Stimulated activated naive CD8-positive, alpha-beta T cell treated with anti-CD3 and anti-CD28 coated beads, Interleukin-15, Interleukin-2, amounts not matched to agents 100 ng/mL and 50 ng/mL, for 24 hours (primary cell): ENCODE data around the gene YPEL2.

Source experiments
- H3K27ac Mint-ChIP-seq: one replicate; pipeline ENCODE4 v1.8.0; 2021; ENCODE audit warnings: mild to moderate bottlenecking, mixed read lengths
- H3K27me3 Mint-ChIP-seq: one replicate; pipeline ENCODE4 v1.8.0; 2021; ENCODE audit warnings: mixed read lengths
- H3K36me3 Mint-ChIP-seq: one replicate; pipeline ENCODE4 v1.8.0; 2021; ENCODE audit warnings: low read depth, mixed read lengths
- H3K4me1 Mint-ChIP-seq: one replicate; pipeline ENCODE4 v1.8.0; 2021; ENCODE audit warnings: low read depth, mixed read lengths
- H3K4me3 Mint-ChIP-seq: one replicate; pipeline ENCODE4 v1.8.0; 2021; ENCODE audit warnings: mild to moderate bottlenecking, mixed read lengths
- H3K9me3 Mint-ChIP-seq: one replicate; pipeline ENCODE4 v1.8.0; 2021; ENCODE audit warnings: mixed read lengths

Gene YPEL2

GRCh38 chr17:59431601-59432000 lies 100.1 kb downstream of the YPEL2 start:
- H3K9me3 Mint-ChIP-seq: peaks cover 5% of the 10 kb centered on the region
- no peak overlapping the region for H3K4me3 Mint-ChIP-seq
- peaks cover 39% of the 10 kb centered on the region for H3K4me1 Mint-ChIP-seq
- H3K27ac Mint-ChIP-seq: no peak overlapping the region
- H3K36me3 Mint-ChIP-seq: no peaks in the 10 kb centered on the region
- H3K27me3 Mint-ChIP-seq: no peaks in the 10 kb centered on the region

GRCh38 chr17:59432657-59433056 lies 101.2 kb downstream of the YPEL2 start:
- Mint-ChIP-seq H3K4me3 (no peak overlapping the region), H3K4me1 (peaks cover 34% of the 10 kb centered on the region), H3K27ac (no peak overlapping the region), H3K27me3 (no peaks in the 10 kb centered on the region), H3K36me3 (no peaks in the 10 kb centered on the region), H3K9me3 (peaks cover 5% of the 10 kb centered on the region)

- Mint-ChIP-seq H3K27me3 (no peaks in the 10 kb centered on the region), H3K9me3 (peaks cover 5% of the 10 kb centered on the region), H3K36me3 (no peaks in the 10 kb centered on the region), H3K4me3 (no peak overlapping the region), H3K27ac (no peak overlapping the region), H3K4me1 (peaks cover 37% of the 10 kb centered on the region)
Measured at GRCh38 chr17:59433586-59433985, 102.1 kb downstream of the YPEL2 start.

- H3K27ac Mint-ChIP-seq: peak overlapping the region; percentile 10
Measured at GRCh38 chr17:59434429-59434828, 103.0 kb downstream of the YPEL2 start.

GRCh38 chr17:59435238-59435637 lies 103.8 kb downstream of the YPEL2 start:
- Mint-ChIP-seq H3K9me3 (peaks cover 5% of the 10 kb centered on the region), H3K4me3 (peak overlapping the region; percentile 38), H3K27me3 (no peaks in the 10 kb centered on the region), H3K27ac (peak overlapping the region; percentile 67), H3K4me1 (peaks cover 53% of the 10 kb centered on the region), H3K36me3 (no peaks in the 10 kb centered on the region)

More at GRCh38 chr17:59434429-59434828, 103.0 kb downstream of the YPEL2 start:
- Mint-ChIP-seq H3K9me3 (peaks cover 5% of the 10 kb centered on the region), H3K36me3 (no peaks in the 10 kb centered on the region), H3K4me3 (no peak overlapping the region), H3K4me1 (peaks cover 45% of the 10 kb centered on the region), H3K27me3 (no peaks in the 10 kb centered on the region)

DNA sequence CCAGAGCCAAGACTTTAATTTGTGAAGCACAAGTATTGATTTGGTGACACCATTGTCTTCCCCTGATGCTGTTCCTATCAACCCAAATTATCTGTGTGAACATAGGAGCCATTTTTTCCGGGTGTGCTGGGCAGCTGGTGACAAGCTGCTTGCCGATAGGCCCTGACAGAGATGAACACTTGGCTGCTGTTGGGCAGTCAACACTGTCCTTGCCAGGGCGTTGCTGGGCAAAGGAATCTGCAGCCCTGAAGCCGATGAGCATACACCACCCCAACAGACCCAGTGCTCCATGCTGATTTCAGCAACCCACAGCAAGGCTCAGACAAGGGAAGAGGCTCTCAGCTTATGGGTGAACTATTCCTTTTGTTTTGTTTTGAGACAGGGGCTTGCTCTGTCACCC lies 105.4 kb downstream of the YPEL2 start:
- Mint-ChIP-seq H3K4me3 (no peak overlapping the region), H3K27me3 (no peaks in the 10 kb centered on the region), H3K9me3 (peaks cover 5% of the 10 kb centered on the region), H3K36me3 (no peaks in the 10 kb centered on the region), H3K27ac (no peak overlapping the region), H3K4me1 (peaks cover 63% of the 10 kb centered on the region)

GRCh38 chr17:59437791-59438281 lies 106.4 kb downstream of the YPEL2 start:
- peaks cover 1% of the 10 kb centered on the region for H3K9me3 Mint-ChIP-seq
- no peak overlapping the region for H3K4me3 Mint-ChIP-seq
- H3K4me1 Mint-ChIP-seq: peaks cover 62% of the 10 kb centered on the region
- H3K27ac Mint-ChIP-seq: no peak overlapping the region
- no peaks in the 10 kb centered on the region for H3K36me3 Mint-ChIP-seq
- H3K27me3 Mint-ChIP-seq: no peaks in the 10 kb centered on the region

DNA sequence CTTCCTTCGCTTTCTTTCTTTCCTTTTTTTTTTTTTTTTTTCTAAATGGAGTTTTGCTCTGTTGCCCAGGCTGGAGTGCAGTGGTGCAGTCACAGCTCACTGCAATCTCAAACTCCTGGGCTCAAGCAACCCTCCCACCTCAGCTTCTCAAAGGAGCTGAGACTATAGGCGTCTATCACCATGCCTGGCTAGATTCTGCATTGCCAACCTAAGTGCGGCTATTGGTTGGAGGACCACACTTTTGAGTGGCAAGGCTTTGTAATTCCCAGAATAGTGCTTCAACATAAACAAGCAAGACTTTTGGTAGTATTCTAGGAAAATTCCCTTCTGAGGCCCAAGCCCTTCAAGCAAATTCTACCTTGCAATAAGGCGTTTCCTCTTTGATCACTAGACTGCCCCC lies 107.8 kb downstream of the YPEL2 start:
- no peaks in the 10 kb centered on the region for H3K9me3 Mint-ChIP-seq
- peak overlapping the region; percentile 52 for H3K27ac Mint-ChIP-seq
- peaks cover 62% of the 10 kb centered on the region for H3K4me1 Mint-ChIP-seq
- no peak overlapping the region for H3K4me3 Mint-ChIP-seq
- no peaks in the 10 kb centered on the region for H3K27me3 Mint-ChIP-seq
- H3K36me3 Mint-ChIP-seq: no peaks in the 10 kb centered on the region

GRCh38 chr17:59439741-59440211 lies 108.3 kb downstream of the YPEL2 start:
- Mint-ChIP-seq H3K27me3 (no peaks in the 10 kb centered on the region), H3K27ac (peak overlapping the region; percentile 86), H3K4me3 (peak overlapping the region; percentile 56), H3K9me3 (no peaks in the 10 kb centered on the region), H3K36me3 (no peaks in the 10 kb centered on the region), H3K4me1 (peaks cover 58% of the 10 kb centered on the region)

- H3K27ac Mint-ChIP-seq: peak overlapping the region; percentile 86
- H3K36me3 Mint-ChIP-seq: no peaks in the 10 kb centered on the region
- peak overlapping the region; percentile 56 for H3K4me3 Mint-ChIP-seq
- no peaks in the 10 kb centered on the region for H3K27me3 Mint-ChIP-seq
- H3K9me3 Mint-ChIP-seq: no peaks in the 10 kb centered on the region
- H3K4me1 Mint-ChIP-seq: peaks cover 47% of the 10 kb centered on the region
Measured at GRCh38 chr17:59440757-59441463, 109.5 kb downstream of the YPEL2 start.

- H3K27me3 Mint-ChIP-seq: no peaks in the 10 kb centered on the region
- H3K36me3 Mint-ChIP-seq: no peaks in the 10 kb centered on the region
- H3K27ac Mint-ChIP-seq: no peak overlapping the region
- no peaks in the 10 kb centered on the region for H3K9me3 Mint-ChIP-seq
- peak overlapping the region; percentile 56 for H3K4me3 Mint-ChIP-seq
- peaks cover 41% of the 10 kb centered on the region for H3K4me1 Mint-ChIP-seq
Measured at GRCh38 chr17:59441464-59442096, 110.1 kb downstream of the YPEL2 start.

DNA sequence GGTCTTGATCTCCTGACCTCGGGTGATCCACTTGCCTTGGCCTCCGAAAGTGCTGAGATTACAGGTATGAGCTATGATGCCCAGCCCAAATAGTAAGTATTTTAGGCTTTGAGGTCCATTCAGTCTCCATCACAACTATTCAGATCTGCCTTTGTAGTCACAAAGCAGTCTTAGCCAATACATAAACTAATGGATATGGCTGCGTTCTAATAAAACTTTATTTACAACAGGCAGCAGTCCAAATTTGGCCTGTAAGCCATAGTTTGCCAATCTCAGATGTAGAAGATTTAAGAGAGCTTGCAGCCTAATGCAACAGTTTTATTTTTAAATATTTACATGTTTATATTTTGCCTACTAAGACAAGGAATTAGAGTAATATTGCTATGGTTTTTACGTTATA lies 111.7 kb downstream of the YPEL2 start:
- Mint-ChIP-seq H3K36me3 (no peaks in the 10 kb centered on the region), H3K4me1 (peaks cover 33% of the 10 kb centered on the region), H3K27me3 (no peaks in the 10 kb centered on the region), H3K27ac (no peak overlapping the region), H3K4me3 (no peak overlapping the region), H3K9me3 (no peaks in the 10 kb centered on the region)
